ENCODE data around the gene LTV1.

LTV1 gene

DNA sequence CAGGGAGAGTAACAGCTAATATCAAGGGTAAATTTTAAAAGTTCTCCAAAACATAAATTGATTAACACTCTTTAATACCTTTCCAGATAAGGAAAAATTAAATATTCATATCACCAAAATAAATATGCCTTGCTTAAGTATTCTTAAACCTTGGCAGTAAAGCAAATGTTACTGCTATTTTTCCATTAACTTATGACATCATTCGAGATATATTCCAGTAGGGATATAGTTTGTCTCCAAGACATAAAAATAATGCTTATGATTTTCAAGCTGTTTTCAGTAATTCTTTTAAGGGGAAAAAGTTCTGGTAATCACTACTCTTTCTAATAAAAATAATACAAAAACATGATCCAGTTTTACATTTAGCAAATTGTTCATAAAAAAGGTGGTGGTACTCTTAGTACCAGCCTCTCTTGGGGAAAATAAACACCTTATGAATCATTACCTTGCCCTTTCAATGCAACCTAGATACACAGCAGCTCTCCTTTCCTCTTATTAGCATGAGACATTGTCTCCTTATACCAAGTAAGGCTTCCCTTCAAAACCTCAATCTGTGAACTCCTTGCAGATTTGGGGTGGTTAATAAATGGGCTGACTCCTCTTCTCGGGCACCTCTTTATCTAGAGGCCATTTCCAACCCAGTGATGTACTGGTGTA lies 31.5 kb upstream of the LTV1 start:
- Histone ChIP-seq H3K27ac (ENCODE audit: low read depth, low read length) (no peak overlapping the region), H3K27me3 (ENCODE audit: control insufficient read depth, insufficient read depth, low read length) (no peaks in the 10 kb centered on the region), H3K9ac (ENCODE audit: low read length) (no peak overlapping the region), H3K4me3 (ENCODE audit: low read depth, low read length) (no peak overlapping the region), H3K4me1 (ENCODE audit: control insufficient read depth, insufficient read depth, low read length) (no peaks in the 10 kb centered on the region), H3K36me3 (ENCODE audit: control insufficient read depth, insufficient read depth, low read length) (peaks cover 23% of the 10 kb centered on the region), H3K9me3 (ENCODE audit: control insufficient read depth, insufficient read depth, low read depth, low read length) (no peaks in the 10 kb centered on the region)

DNA sequence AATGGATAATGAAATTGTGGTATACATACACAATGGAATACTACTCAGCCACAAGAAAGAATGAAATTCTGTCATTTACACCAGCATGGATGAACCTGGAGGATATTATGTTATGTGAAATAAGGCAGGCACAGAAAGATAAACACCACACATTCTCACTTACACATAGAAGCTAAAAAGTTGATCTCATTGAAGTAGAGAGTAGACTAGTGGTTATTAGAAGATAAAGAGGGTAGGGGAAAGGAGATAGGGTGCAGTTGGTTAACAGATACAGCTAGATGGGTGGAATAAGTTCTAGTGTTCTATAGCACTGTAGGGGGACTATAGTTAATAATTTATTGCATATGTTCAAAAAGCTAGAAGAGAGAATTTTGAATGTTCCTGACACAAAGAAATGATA lies 25.5 kb upstream of the LTV1 start:
- H3K4me1 ChIP-seq (ENCODE audit: control insufficient read depth, insufficient read depth, low read length) = peaks cover 5% of the 10 kb centered on the region; the same call in 1 of the 2 replicates
- H3K36me3 ChIP-seq (ENCODE audit: control insufficient read depth, insufficient read depth, low read length) = peaks cover 11% of the 10 kb centered on the region; the same call in 1 of the 2 replicates
- no peak overlapping the region for H3K4me3 ChIP-seq (ENCODE audit: low read depth, low read length)
- H3K27me3 ChIP-seq (ENCODE audit: control insufficient read depth, insufficient read depth, low read length) = no peaks in the 10 kb centered on the region
- no peaks in the 10 kb centered on the region for H3K9me3 ChIP-seq (ENCODE audit: control insufficient read depth, insufficient read depth, low read depth, low read length)
- H3K27ac ChIP-seq (ENCODE audit: low read depth, low read length) = no peak overlapping the region
- no peak overlapping the region for H3K9ac ChIP-seq (ENCODE audit: low read length)

DNA sequence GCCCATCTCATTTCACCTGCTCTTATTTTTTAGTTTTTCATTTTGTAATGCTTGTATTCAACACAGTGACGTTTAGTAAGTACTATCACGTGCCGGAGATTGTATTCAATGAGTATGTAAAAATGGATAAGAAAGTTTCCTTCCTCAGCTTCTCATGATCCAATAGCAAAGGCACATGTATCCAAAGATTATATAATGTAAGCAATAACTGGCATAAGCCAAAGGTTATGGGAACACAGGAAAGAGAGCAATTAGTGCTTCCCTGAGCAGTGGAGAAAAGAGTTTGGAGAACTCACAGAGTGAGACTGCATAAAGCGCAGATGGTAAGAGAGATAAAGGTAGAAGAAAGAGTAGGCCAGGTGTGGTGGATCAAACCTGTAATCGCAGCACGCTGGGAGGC lies 21.8 kb upstream of the LTV1 start:
- Histone ChIP-seq H3K4me1 (ENCODE audit: control insufficient read depth, insufficient read depth, low read length) (peaks cover 9% of the 10 kb centered on the region; the same call in 1 of the 2 replicates), H3K9me3 (ENCODE audit: control insufficient read depth, insufficient read depth, low read depth, low read length) (no peaks in the 10 kb centered on the region), H3K27me3 (ENCODE audit: control insufficient read depth, insufficient read depth, low read length) (no peaks in the 10 kb centered on the region), H3K36me3 (ENCODE audit: control insufficient read depth, insufficient read depth, low read length) (peaks cover 14% of the 10 kb centered on the region), H3K4me3 (ENCODE audit: low read depth, low read length) (no peak overlapping the region), H3K9ac (ENCODE audit: low read length) (no peak overlapping the region), H3K27ac (ENCODE audit: low read depth, low read length) (no peak overlapping the region)

GRCh38 chr6:143822584-143823024 lies 20.5 kb upstream of the LTV1 start:
- Histone ChIP-seq H3K9ac (ENCODE audit: low read length) (no peak overlapping the region), H3K9me3 (ENCODE audit: control insufficient read depth, insufficient read depth, low read depth, low read length) (no peaks in the 10 kb centered on the region), H3K27me3 (ENCODE audit: control insufficient read depth, insufficient read depth, low read length) (no peaks in the 10 kb centered on the region), H3K27ac (ENCODE audit: low read depth, low read length) (no peak overlapping the region), H3K4me1 (ENCODE audit: control insufficient read depth, insufficient read depth, low read length) (peaks cover 9% of the 10 kb centered on the region; the same call in 1 of the 2 replicates), H3K36me3 (ENCODE audit: control insufficient read depth, insufficient read depth, low read length) (peaks cover 10% of the 10 kb centered on the region), H3K4me3 (ENCODE audit: low read depth, low read length) (no peak overlapping the region)

DNA sequence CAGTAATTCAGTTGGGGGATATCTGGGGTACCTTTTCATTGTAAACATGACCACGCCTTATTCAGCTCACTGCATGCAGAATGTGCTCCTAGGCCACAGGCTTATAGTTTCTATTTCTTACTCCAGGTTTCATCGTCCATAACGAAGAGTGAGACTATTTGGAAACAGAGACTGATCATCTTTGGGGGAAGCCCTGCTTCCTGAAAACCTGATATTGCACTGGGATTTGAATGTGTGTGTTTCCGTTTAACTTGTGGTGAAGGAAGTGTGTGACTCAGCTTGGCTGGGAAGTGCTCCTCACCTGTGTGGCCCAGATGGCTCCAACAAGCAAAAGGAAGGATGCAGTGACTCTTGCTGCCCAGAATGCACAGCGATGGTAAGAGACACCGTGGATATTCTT lies 19.6 kb upstream of the LTV1 start:
- Histone ChIP-seq H3K36me3 (ENCODE audit: control insufficient read depth, insufficient read depth, low read length) (peaks cover 12% of the 10 kb centered on the region), H3K9me3 (ENCODE audit: control insufficient read depth, insufficient read depth, low read depth, low read length) (no peaks in the 10 kb centered on the region), H3K4me3 (ENCODE audit: low read depth, low read length) (no peak overlapping the region), H3K9ac (ENCODE audit: low read length) (no peak overlapping the region), H3K27ac (ENCODE audit: low read depth, low read length) (no peak overlapping the region), H3K4me1 (ENCODE audit: control insufficient read depth, insufficient read depth, low read length) (peaks cover 9% of the 10 kb centered on the region; the same call in 1 of the 2 replicates), H3K27me3 (ENCODE audit: control insufficient read depth, insufficient read depth, low read length) (no peaks in the 10 kb centered on the region)

DNA sequence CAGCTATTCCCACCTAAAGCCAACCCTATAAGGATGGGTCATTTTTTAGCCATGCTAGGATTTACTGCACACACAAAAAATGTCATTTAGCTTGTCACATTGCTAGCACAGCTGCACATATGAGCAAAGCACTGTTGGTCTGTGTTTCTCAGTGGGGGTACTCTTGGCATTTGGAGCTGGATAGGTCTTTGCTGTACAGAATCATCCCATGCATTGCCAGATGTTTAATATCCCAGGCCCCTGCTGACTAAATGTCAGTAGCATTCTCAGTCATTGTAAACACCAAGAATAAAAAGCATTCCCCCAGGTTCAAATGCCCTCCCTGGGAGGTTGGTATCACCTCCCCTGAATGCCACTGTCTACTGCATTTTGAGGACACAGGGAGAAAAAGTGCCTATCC lies 14.6 kb upstream of the LTV1 start:
- H3K9ac ChIP-seq (ENCODE audit: low read length) = no peak overlapping the region
- no peak overlapping the region for H3K4me3 ChIP-seq (ENCODE audit: low read depth, low read length)
- no peaks in the 10 kb centered on the region for H3K4me1 ChIP-seq (ENCODE audit: control insufficient read depth, insufficient read depth, low read length)
- H3K36me3 ChIP-seq (ENCODE audit: control insufficient read depth, insufficient read depth, low read length) = peaks cover 4% of the 10 kb centered on the region
- no peaks in the 10 kb centered on the region for H3K27me3 ChIP-seq (ENCODE audit: control insufficient read depth, insufficient read depth, low read length)
- no peaks in the 10 kb centered on the region for H3K9me3 ChIP-seq (ENCODE audit: control insufficient read depth, insufficient read depth, low read depth, low read length)
- H3K27ac ChIP-seq (ENCODE audit: low read depth, low read length) = no peak overlapping the region

GRCh38 chr6:143836150-143836549 lies 7.0 kb upstream of the LTV1 start:
- no peaks in the 10 kb centered on the region for H3K4me1 ChIP-seq (ENCODE audit: control insufficient read depth, insufficient read depth, low read length)
- no peak overlapping the region for H3K27ac ChIP-seq (ENCODE audit: low read depth, low read length)
- H3K9me3 ChIP-seq (ENCODE audit: control insufficient read depth, insufficient read depth, low read depth, low read length) = no peaks in the 10 kb centered on the region
- H3K4me3 ChIP-seq (ENCODE audit: low read depth, low read length) = no peak overlapping the region
- no peak overlapping the region for H3K9ac ChIP-seq (ENCODE audit: low read length)
- H3K27me3 ChIP-seq (ENCODE audit: control insufficient read depth, insufficient read depth, low read length) = no peaks in the 10 kb centered on the region
- no peaks in the 10 kb centered on the region for H3K36me3 ChIP-seq (ENCODE audit: control insufficient read depth, insufficient read depth, low read length)

- H3K4me1 ChIP-seq (ENCODE audit: control insufficient read depth, insufficient read depth, low read length) = peaks cover 4% of the 10 kb centered on the region
- H3K9ac ChIP-seq (ENCODE audit: low read length) = no peak overlapping the region
These were observed 4.7 kb upstream of the LTV1 start for GRCh38 chr6:143838395-143838794.

DNA sequence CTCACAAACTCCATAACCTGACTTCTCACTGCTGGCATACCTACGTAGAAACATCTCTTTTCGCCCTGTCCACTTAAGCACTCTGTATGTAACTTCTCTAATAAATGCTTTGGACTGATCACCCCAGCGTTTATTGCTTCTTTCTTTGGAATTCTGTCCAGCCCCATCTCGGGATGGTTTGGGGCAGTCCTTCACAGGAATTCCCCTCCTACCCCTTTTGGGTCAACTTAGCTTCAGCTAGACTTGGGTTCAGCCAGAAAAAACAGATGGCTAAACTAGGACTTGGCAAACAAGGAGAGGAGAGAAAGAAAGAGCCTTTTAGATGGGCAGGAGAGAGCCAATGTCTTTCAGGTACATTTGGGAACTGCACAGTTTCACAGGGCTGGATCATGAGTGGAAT lies 3.9 kb upstream of the LTV1 start:
- no peak overlapping the region for H3K4me3 ChIP-seq (ENCODE audit: low read depth, low read length)
- H3K9ac ChIP-seq (ENCODE audit: low read length) = no peak overlapping the region
- no peaks in the 10 kb centered on the region for H3K27me3 ChIP-seq (ENCODE audit: control insufficient read depth, insufficient read depth, low read length)
- H3K9me3 ChIP-seq (ENCODE audit: control insufficient read depth, insufficient read depth, low read depth, low read length) = no peaks in the 10 kb centered on the region
- peaks cover 4% of the 10 kb centered on the region for H3K4me1 ChIP-seq (ENCODE audit: control insufficient read depth, insufficient read depth, low read length)
- 0 out of 2 replicates have a peak, but pooled peaks cover 2% of the 10 kb centered on the region for H3K36me3 ChIP-seq (ENCODE audit: control insufficient read depth, insufficient read depth, low read length)
- no peak overlapping the region for H3K27ac ChIP-seq (ENCODE audit: low read depth, low read length)

More at GRCh38 chr6:143838395-143838794, 4.7 kb upstream of the LTV1 start:
- Histone ChIP-seq H3K27me3 (ENCODE audit: control insufficient read depth, insufficient read depth, low read length) (no peaks in the 10 kb centered on the region), H3K9me3 (ENCODE audit: control insufficient read depth, insufficient read depth, low read depth, low read length) (no peaks in the 10 kb centered on the region), H3K36me3 (ENCODE audit: control insufficient read depth, insufficient read depth, low read length) (no peaks in the 10 kb centered on the region), H3K4me3 (ENCODE audit: low read depth, low read length) (no peak overlapping the region), H3K27ac (ENCODE audit: low read depth, low read length) (no peak overlapping the region)

DNA sequence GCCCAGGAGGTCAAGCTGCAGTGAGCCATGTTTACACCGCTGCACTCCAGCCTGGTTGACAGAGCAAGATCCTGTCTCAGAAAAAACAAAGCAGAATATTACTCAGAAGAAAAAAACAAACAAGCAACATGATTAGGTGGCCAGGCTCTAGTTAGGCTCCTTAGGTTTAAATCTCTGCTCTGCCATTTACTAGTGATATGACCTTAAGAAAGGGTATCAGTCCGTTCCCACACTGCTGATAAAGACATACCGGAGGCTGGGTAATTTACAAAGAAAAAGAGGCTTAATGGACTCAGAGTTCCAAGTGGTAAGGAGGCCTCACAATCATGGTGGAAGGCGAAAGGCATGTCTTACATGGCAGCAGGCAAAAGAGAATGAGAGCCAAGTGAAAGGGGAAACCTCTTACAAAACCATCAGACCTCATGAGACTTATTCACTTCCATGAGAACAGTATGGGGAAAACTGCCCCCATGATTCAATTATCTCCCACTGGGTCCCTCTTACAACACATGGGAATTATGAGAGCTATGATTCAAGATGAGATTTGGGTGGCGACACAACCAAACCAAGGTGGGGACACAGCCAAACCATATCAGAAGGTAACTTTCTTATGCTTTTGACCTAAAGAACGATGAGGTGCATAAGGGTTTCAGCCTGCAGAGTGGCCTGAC lies 2.4 kb upstream of the LTV1 start:
- H3K9me3 ChIP-seq (ENCODE audit: control insufficient read depth, insufficient read depth, low read depth, low read length) = no peaks in the 10 kb centered on the region
- H3K4me3 ChIP-seq (ENCODE audit: low read depth, low read length) = no peak overlapping the region
- no peak overlapping the region for H3K9ac ChIP-seq (ENCODE audit: low read length)
- H3K27me3 ChIP-seq (ENCODE audit: control insufficient read depth, insufficient read depth, low read length) = no peaks in the 10 kb centered on the region
- no peak overlapping the region for H3K27ac ChIP-seq (ENCODE audit: low read depth, low read length)
- H3K36me3 ChIP-seq (ENCODE audit: control insufficient read depth, insufficient read depth, low read length) = peaks cover 17% of the 10 kb centered on the region
- peaks cover 4% of the 10 kb centered on the region for H3K4me1 ChIP-seq (ENCODE audit: control insufficient read depth, insufficient read depth, low read length)

GRCh38 chr6:143842461-143842901 lies 657 bp upstream of the LTV1 start:
- Histone ChIP-seq H3K9ac (ENCODE audit: low read length) (peak overlapping the region; percentile 88), H3K27me3 (ENCODE audit: control insufficient read depth, insufficient read depth, low read length) (no peaks in the 10 kb centered on the region), H3K4me1 (ENCODE audit: control insufficient read depth, insufficient read depth, low read length) (peaks cover 4% of the 10 kb centered on the region), H3K9me3 (ENCODE audit: control insufficient read depth, insufficient read depth, low read depth, low read length) (no peaks in the 10 kb centered on the region), H3K4me3 (ENCODE audit: low read depth, low read length) (peak overlapping the region; percentile 88), H3K36me3 (ENCODE audit: control insufficient read depth, insufficient read depth, low read length) (peaks cover 34% of the 10 kb centered on the region), H3K27ac (ENCODE audit: low read depth, low read length) (peak overlapping the region; percentile 82)

Measured in HUES6 (cell line).